Type B pancreatic cell (in vitro differentiated cells): Measurements from ENCODE around the gene CRACR2A. TPM values are rescaled to one million over a fixed set of nuclear protein-coding genes. Genes with fewer than 3 reads are reported as not detected.

Experiments used
- DNase-seq: peaks from one replicate; pipeline ENCODE4 v3.0.0; 2021; ENCODE audit warnings: mixed read lengths; ENCODE audit not compliant: unreplicated experiment; ENCODE audit errors: extremely low spot score
- H3K27ac Mint-ChIP-seq: 2 replicates; pipeline ENCODE4 v1.8.0; 2021; ENCODE audit warnings: mild to moderate bottlenecking, mixed read lengths
- H3K27me3 Mint-ChIP-seq: 2 replicates; pipeline ENCODE4 v1.8.0; 2021; ENCODE audit warnings: mixed read lengths
- H3K36me3 Mint-ChIP-seq: 2 replicates; pipeline ENCODE4 v1.8.0; 2021; ENCODE audit warnings: mixed read lengths
- H3K4me1 Mint-ChIP-seq: one replicate; pipeline ENCODE4 v1.8.0; 2021; ENCODE audit warnings: mixed read lengths; ENCODE audit not compliant: unreplicated experiment
- H3K4me3 Mint-ChIP-seq: 2 replicates; pipeline ENCODE4 v1.8.0; 2021; ENCODE audit warnings: mild to moderate bottlenecking, mixed read lengths
- H3K9me3 Mint-ChIP-seq: 2 replicates; pipeline ENCODE4 v1.8.0; 2021; ENCODE audit warnings: mixed read lengths
- total RNA-seq: library from RNA; stranded (reverse); gene quantifications from 2 replicates; pipeline ENCODE4 v1.2.1, GENCODE V29; 2021; ENCODE audit warnings: low replicate concordance
- TF ChIP-seq, protein P1 (sequence below): fragments of 200-600 bp; sonication (generic); conservative IDR thresholded peaks from 2 replicates; pipeline ENCODE4 v1.5.0; 2021; ENCODE audit warnings: antibody characterized with exemption, mild to moderate bottlenecking

The CRACR2A gene
- total RNA-seq, 1 donor from 2014 or later = 1.9 TPM

GRCh38 chr12:3746758-3747157 lies 6.2 kb downstream of the CRACR2A start:
- H3K27ac Mint-ChIP-seq = no peak overlapping the region
- no peaks in the 10 kb centered on the region for H3K4me1 Mint-ChIP-seq
- H3K27me3 Mint-ChIP-seq = peaks cover 29% of the 10 kb centered on the region
- TF ChIP-seq, protein P1, sequence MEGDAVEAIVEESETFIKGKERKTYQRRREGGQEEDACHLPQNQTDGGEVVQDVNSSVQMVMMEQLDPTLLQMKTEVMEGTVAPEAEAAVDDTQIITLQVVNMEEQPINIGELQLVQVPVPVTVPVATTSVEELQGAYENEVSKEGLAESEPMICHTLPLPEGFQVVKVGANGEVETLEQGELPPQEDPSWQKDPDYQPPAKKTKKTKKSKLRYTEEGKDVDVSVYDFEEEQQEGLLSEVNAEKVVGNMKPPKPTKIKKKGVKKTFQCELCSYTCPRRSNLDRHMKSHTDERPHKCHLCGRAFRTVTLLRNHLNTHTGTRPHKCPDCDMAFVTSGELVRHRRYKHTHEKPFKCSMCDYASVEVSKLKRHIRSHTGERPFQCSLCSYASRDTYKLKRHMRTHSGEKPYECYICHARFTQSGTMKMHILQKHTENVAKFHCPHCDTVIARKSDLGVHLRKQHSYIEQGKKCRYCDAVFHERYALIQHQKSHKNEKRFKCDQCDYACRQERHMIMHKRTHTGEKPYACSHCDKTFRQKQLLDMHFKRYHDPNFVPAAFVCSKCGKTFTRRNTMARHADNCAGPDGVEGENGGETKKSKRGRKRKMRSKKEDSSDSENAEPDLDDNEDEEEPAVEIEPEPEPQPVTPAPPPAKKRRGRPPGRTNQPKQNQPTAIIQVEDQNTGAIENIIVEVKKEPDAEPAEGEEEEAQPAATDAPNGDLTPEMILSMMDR = no peak
- no peaks in the 10 kb centered on the region for H3K9me3 Mint-ChIP-seq
- no peak for DNase-seq
- H3K36me3 Mint-ChIP-seq = peaks cover 10% of the 10 kb centered on the region
- H3K4me3 Mint-ChIP-seq = no peak overlapping the region

GRCh38 chr12:3745152-3745551 lies 7.8 kb downstream of the CRACR2A start:
- Mint-ChIP-seq H3K27me3 (peaks cover 20% of the 10 kb centered on the region), H3K4me3 (no peak overlapping the region), H3K9me3 (no peaks in the 10 kb centered on the region), H3K36me3 (peaks cover 3% of the 10 kb centered on the region), H3K27ac (no peak overlapping the region), H3K4me1 (no peaks in the 10 kb centered on the region)
- peak; percentile 18 for DNase-seq
- TF ChIP-seq, protein P1 = no peak

- H3K9me3 Mint-ChIP-seq = no peaks in the 10 kb centered on the region
- peaks cover 3% of the 10 kb centered on the region for H3K36me3 Mint-ChIP-seq
Observed at GRCh38 chr12:3744229-3744901, 8.5 kb downstream of the CRACR2A start.

GRCh38 chr12:3743803-3744202 lies 9.1 kb downstream of the CRACR2A start:
- Mint-ChIP-seq H3K9me3 (no peaks in the 10 kb centered on the region), H3K4me1 (no peaks in the 10 kb centered on the region), H3K36me3 (peaks cover 3% of the 10 kb centered on the region), H3K27me3 (peaks cover 17% of the 10 kb centered on the region), H3K4me3 (no peak overlapping the region), H3K27ac (no peak overlapping the region)
- TF ChIP-seq, protein P1 = no peak
- DNase-seq = no peak

More at GRCh38 chr12:3744229-3744901, 8.5 kb downstream of the CRACR2A start:
- no peak overlapping the region for H3K27ac Mint-ChIP-seq
- H3K27me3 Mint-ChIP-seq = peaks cover 20% of the 10 kb centered on the region
- H3K4me3 Mint-ChIP-seq = no peak overlapping the region
- TF ChIP-seq, protein P1 = no peak
- no peaks in the 10 kb centered on the region for H3K4me1 Mint-ChIP-seq
- DNase-seq = no peak

GRCh38 chr12:3741882-3742672 lies 10.8 kb downstream of the CRACR2A start:
- DNase-seq = no peak
- H3K4me3 Mint-ChIP-seq = no peak overlapping the region
- no peaks in the 10 kb centered on the region for H3K9me3 Mint-ChIP-seq
- TF ChIP-seq, protein P1 = no peak
- H3K27ac Mint-ChIP-seq = no peak overlapping the region
- no peaks in the 10 kb centered on the region for H3K4me1 Mint-ChIP-seq
- H3K27me3 Mint-ChIP-seq = peaks cover 17% of the 10 kb centered on the region
- H3K36me3 Mint-ChIP-seq = peaks cover 3% of the 10 kb centered on the region
